ENCODE data around the gene SHLD1. TPM values are rescaled to one million over a fixed set of nuclear protein-coding genes. Genes with fewer than 3 reads are reported as not detected.

SHLD1 gene
- total and polyA plus RNA-seq, 2 experiments from 2014 or later: 1.4 to 15.0 TPM

- Histone ChIP-seq H3K27me3 (ENCODE audit: insufficient read depth) (no peaks in the 10 kb centered on the region), H3K79me2 (replicated peaks; ENCODE audit: insufficient read depth) (no peaks in the 10 kb centered on the region), H3K4me3 (no peak overlapping the region), H3K4me1 (ENCODE audit: insufficient read depth) (no peaks in the 10 kb centered on the region), H3K4me2 (no peak overlapping the region), H4K20me1 (replicated peaks; ENCODE audit: insufficient read depth) (no peaks in the 10 kb centered on the region), H2AFZ (no peak overlapping the region), H3F3A (replicated peaks; ENCODE audit: low read depth) (no peaks in the 10 kb centered on the region), H3K9me2 (ENCODE audit: insufficient read depth) (no peaks in the 10 kb centered on the region), H3K27ac (ENCODE audit: low read depth) (no peak overlapping the region), H3K36me3 (ENCODE audit: insufficient read depth) (no peaks in the 10 kb centered on the region)
- peaks cover 3% of the 10 kb centered on the region; the same call in 1 of the 3 replicates for H3K4me1 Mint-ChIP-seq
- no peaks in the 10 kb centered on the region for H3K9me3 Mint-ChIP-seq
- H3K27me3 Mint-ChIP-seq (ENCODE audit: insufficient read depth, low read depth, poor library complexity): no peaks in the 10 kb centered on the region
- no peak overlapping the region for H3K4me3 Mint-ChIP-seq
- ATAC-seq (no peak), DNase-seq (ENCODE audit: low spot score) (no peak)
- H3K27ac Mint-ChIP-seq: no peak overlapping the region; the same call in 1 of the 2 replicates
- no peaks in the 10 kb centered on the region for H3K36me3 Mint-ChIP-seq (ENCODE audit: low read depth)
- TF ChIP-seq ZNF331 (CRISPR knock-in tag; IDR thresholded peaks at IDR 0.05; ENCODE audit: low read depth) (no peak), ETS1 (IDR thresholded peaks at IDR 0.05) (no peak), CREB1 (CRISPR knock-in tag; IDR thresholded peaks at IDR 0.05; ENCODE audit: low read depth) (no peak), EZH2 (IDR thresholded peaks at IDR 0.05; ENCODE audit: low read depth, unreplicated experiment) (no peak), CTCF (conservative IDR thresholded peaks at IDR 0.05; ENCODE audit: low read depth in 2 of 2) (no peak), EZH2phosphoT487 (IDR thresholded peaks at IDR 0.05; ENCODE audit: unreplicated experiment) (no peak)
These were observed 137.2 kb downstream of the SHLD1 start for GRCh38 chr20:5887386-5887785.

GRCh38 chr20:5888041-5888440, 137.8 kb downstream of the SHLD1 start:
- no peaks in the 10 kb centered on the region for H3K9me3 Mint-ChIP-seq
- Histone ChIP-seq H4K20me1 (replicated peaks; ENCODE audit: insufficient read depth) (no peaks in the 10 kb centered on the region), H3K4me2 (no peak overlapping the region), H3K4me3 (no peak overlapping the region), H3K4me1 (ENCODE audit: insufficient read depth) (no peaks in the 10 kb centered on the region), H3K27ac (ENCODE audit: low read depth) (no peak overlapping the region), H3K79me2 (replicated peaks; ENCODE audit: insufficient read depth) (no peaks in the 10 kb centered on the region), H3F3A (replicated peaks; ENCODE audit: low read depth) (no peaks in the 10 kb centered on the region), H3K36me3 (ENCODE audit: insufficient read depth) (no peaks in the 10 kb centered on the region), H2AFZ (no peak overlapping the region), H3K9me2 (ENCODE audit: insufficient read depth) (no peaks in the 10 kb centered on the region), H3K27me3 (ENCODE audit: insufficient read depth) (no peaks in the 10 kb centered on the region)
- no peak overlapping the region for H3K4me3 Mint-ChIP-seq
- H3K36me3 Mint-ChIP-seq (ENCODE audit: low read depth): no peaks in the 10 kb centered on the region
- H3K27ac Mint-ChIP-seq: no peak overlapping the region
- no peak for ATAC-seq
- no peaks in the 10 kb centered on the region for H3K27me3 Mint-ChIP-seq (ENCODE audit: insufficient read depth, low read depth, poor library complexity)
- 0 out of 3 replicates have a peak, but pooled peaks cover under 1% of the 10 kb centered on the region for H3K4me1 Mint-ChIP-seq
- DNase-seq (ENCODE audit: low spot score): no peak
- no peak for TF ChIP-seq ZNF331 (CRISPR knock-in tag; IDR thresholded peaks at IDR 0.05; ENCODE audit: low read depth)
- no peak for TF ChIP-seq ZNF462 (CRISPR knock-in tag; IDR thresholded peaks at IDR 0.05)
- no peak for TF ChIP-seq ETS1 (IDR thresholded peaks at IDR 0.05)
- no peak for TF ChIP-seq POLR2AphosphoS5 (IDR thresholded peaks at IDR 0.05; ENCODE audit: low read depth)
- no peak for TF ChIP-seq EZH2phosphoT487 (IDR thresholded peaks at IDR 0.05; ENCODE audit: unreplicated experiment)
- no peak for TF ChIP-seq JUNB (IDR thresholded peaks at IDR 0.05; ENCODE audit: unreplicated experiment)
- TF ChIP-seq CREB1 (CRISPR knock-in tag; IDR thresholded peaks at IDR 0.05; ENCODE audit: low read depth): no peak
- TF ChIP-seq EZH2 (IDR thresholded peaks at IDR 0.05; ENCODE audit: low read depth, unreplicated experiment): no peak
- TF ChIP-seq ZNF114 (CRISPR knock-in tag; IDR thresholded peaks at IDR 0.05): no peak
